ENCODE data around the gene VPS13A.

DNA sequence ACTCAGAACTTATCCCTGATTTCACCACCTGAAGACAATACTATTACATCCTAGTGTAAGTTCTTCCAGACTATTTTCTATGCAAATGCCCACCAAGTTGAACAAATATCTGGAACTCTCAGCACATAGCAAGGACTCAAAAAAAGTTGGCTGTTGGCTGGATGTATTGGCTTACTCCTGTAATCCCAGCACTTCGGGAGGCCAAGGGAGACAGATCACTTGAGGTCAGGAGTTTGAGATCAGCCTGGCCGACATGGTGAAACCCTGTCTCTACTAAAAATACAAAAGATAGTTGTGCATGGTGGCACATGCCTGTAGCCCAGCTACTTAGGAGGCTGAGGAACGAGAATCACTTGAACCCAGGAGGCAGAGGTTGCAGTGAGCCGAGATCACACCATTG lies 15.0 kb upstream of the VPS13A start:
- TF ChIP-seq CTCF (IDR thresholded peaks at IDR 0.05) (no peak), POLR2A (IDR thresholded peaks at IDR 0.05) (no peak)
